DMS53 treated with DMSO at 0.1 percent for 48 hours (cell line): Measurements from ENCODE around the gene CHM.
"Not testable (repeated sequence)": the region's sequence is repeated elsewhere in the genome, so short reads cannot be mapped to it uniquely, and the experiment has no call there.

Experiments
- DNase-seq: peaks from one replicate; lab custom pipeline; 2025; ENCODE audit not compliant: unreplicated experiment; lab: John Stamatoyannopoulos, UW

The CHM gene

GRCh38 chrX:86047174-86047935, at the start of gene CHM:
Gene CHM (minus strand): TSS chrX:86047558. CDS start chrX:86047532, 26 bp downstream.
- DNase-seq, result no peak

GRCh38 chrX:86078650-86079049, 31.3 kb upstream of the CHM start:
- DNase-seq, result no peak

GRCh38 chrX:86066998-86067397, 19.6 kb upstream of the CHM start:
- DNase-seq, result no peak

GRCh38 chrX:86061407-86061806, 14.0 kb upstream of the CHM start:
- no peak for DNase-seq

GRCh38 chrX:86051741-86052140, 4.4 kb upstream of the CHM start:
- DNase-seq, result no peak

GRCh38 chrX:86047936-86048280, 550 bp upstream of the CHM start:
- no peak for DNase-seq

GRCh38 chrX:86044216-86044615, 3.1 kb downstream of the CHM start:
- DNase-seq, result no peak

GRCh38 chrX:86039625-86040568, 7.5 kb downstream of the CHM start:
- no peak for DNase-seq

- no peak for DNase-seq
These were observed 14.0 kb downstream of the CHM start for GRCh38 chrX:86033385-86033784.

- no peak for DNase-seq
These were observed 18.7 kb downstream of the CHM start for GRCh38 chrX:86028681-86029080.

- no peak for DNase-seq
These were observed 23.5 kb downstream of the CHM start for GRCh38 chrX:86023811-86024210.

GRCh38 chrX:86021652-86022289, 25.6 kb downstream of the CHM start:
- no peak for DNase-seq

- no peak for DNase-seq
These were observed 31.2 kb downstream of the CHM start for GRCh38 chrX:86016139-86016538.

GRCh38 chrX:86014959-86015358, 32.4 kb downstream of the CHM start:
- not testable (repeated sequence) for DNase-seq

- DNase-seq, result no peak
These were observed 32.9 kb downstream of the CHM start for GRCh38 chrX:86014421-86014820.

GRCh38 chrX:86013792-86014191, 33.6 kb downstream of the CHM start:
- no peak for DNase-seq

- no peak for DNase-seq
These were observed 35.2 kb downstream of the CHM start for GRCh38 chrX:86012188-86012587.

GRCh38 chrX:86009803-86010202, 37.6 kb downstream of the CHM start:
- DNase-seq, result not testable (repeated sequence)

- not testable (repeated sequence) for DNase-seq
These were observed 39.5 kb downstream of the CHM start for GRCh38 chrX:86007891-86008290.

- peak; percentile 84 for DNase-seq
These were observed 45.1 kb downstream of the CHM start for GRCh38 chrX:86002076-86002896.

GRCh38 chrX:85998954-85999353, 48.4 kb downstream of the CHM start:
- no peak for DNase-seq
